ENCODE results near the gene GALNT10. TPM values are rescaled to one million over a fixed set of nuclear protein-coding genes. Genes with fewer than 3 reads are reported as not detected.

The GALNT10 gene
- total and polyA plus RNA-seq, 2 of the 8 experiments (the other 6 are each of a cell fraction or from before 2014, with no cell fraction given) = 4.6 to 15.5 TPM

GRCh38 chr5:154470137-154470536, 279.6 kb downstream of the GALNT10 start:
- H3K14ac ChIP-seq (ENCODE audit: insufficient read length) = no peak overlapping the region
- no peak overlapping the region for H3K9ac ChIP-seq (replicated peaks in 1 of 4; ENCODE audit: extremely low read depth in 1 of 4, low read depth in 3 of 4, low read length in 3 of 4)
- H3K18ac ChIP-seq (ENCODE audit: extremely low read depth, low read length) = no peak overlapping the region
- CTCF ChIA-PET (ENCODE audit: partially characterized antibody) = interaction anchor here (0.8 to 16.1 kb wide), 6 partner anchors 14 to 141 kb away, joined by 3 to 273 read pairs (median 48); no protein-coding TSS in a partner anchor
- no peak overlapping the region for H3K56ac ChIP-seq (replicated peaks; ENCODE audit: insufficient read length, low read depth, low read length)
- H3K4me3 ChIP-seq (ENCODE audit: extremely low read depth in 1 of 4, insufficient read depth in 2 of 4, low read depth in 3 of 4, low read length in 4 of 4) = no peak overlapping the region
- no peaks in the 10 kb centered on the region for H3K79me2 ChIP-seq (ENCODE audit: control insufficient read depth in 1 of 2, insufficient read depth in 2 of 2, low read length in 2 of 2)
- no peak overlapping the region for H2AFZ ChIP-seq (ENCODE audit: low read length)
- H3K4ac ChIP-seq (replicated peaks; ENCODE audit: insufficient read length, low read depth, low read length) = no peak overlapping the region
- no peak overlapping the region for H2AK5ac ChIP-seq (ENCODE audit: low read depth, low read length)
- H2BK15ac ChIP-seq (ENCODE audit: low read length) = no peak overlapping the region
- H3K27me3 ChIP-seq (replicated peaks in 1 of 4; ENCODE audit: control insufficient read depth in 3 of 4, extremely low read depth in 1 of 4, insufficient read depth in 3 of 4, low read length in 3 of 4) = peaks cover 60 to 80% (median 71%) of the 10 kb centered on the region in 4 experiments
- peaks cover 3% of the 10 kb centered on the region; the same call in 1 of the 2 replicates for H3K23me2 ChIP-seq (ENCODE audit: low read depth, low read length)
- no peaks in the 10 kb centered on the region for H3K79me1 ChIP-seq (ENCODE audit: low read depth, low read length)
- no peak overlapping the region for H3K23ac ChIP-seq (ENCODE audit: insufficient read length)
- no peak overlapping the region for H3K4me2 ChIP-seq (ENCODE audit: insufficient read depth in 1 of 2, low read depth in 2 of 2, low read length in 2 of 2)
- no peak overlapping the region for H2BK120ac ChIP-seq (replicated peaks; ENCODE audit: low read depth, low read length)
- peaks cover 5 to 15% (median 6%) of the 10 kb centered on the region in 4 experiments; a peak in 6 of 7 replicates for H3K4me1 ChIP-seq (replicated peaks in 1 of 4; ENCODE audit: control insufficient read depth in 3 of 4, insufficient read depth in 4 of 4, low read length in 3 of 4)
- 57% methylated on average over 2 of the region's 2 CpGs; no CpG with 5 or more reads in 1 of the 2 experiments for WGBS, 2 experiments (ENCODE audit: extremely low coverage in 1 of 2, insufficient coverage in 1 of 2, insufficient read length in 1 of 2, insufficient replicate concordance in 2 of 2, low coverage in 1 of 2, low lambda C conversion rate in 2 of 2, missing lambda C conversion rate in 1 of 2)
- H2BK20ac ChIP-seq (ENCODE audit: low read length) = no peak overlapping the region
- H4K5ac ChIP-seq (ENCODE audit: insufficient read length, low read depth, low read length) = no peak overlapping the region
- peaks cover 11 to 16% of the 10 kb centered on the region in 2 experiments for H4K20me1 ChIP-seq (replicated peaks in 1 of 2; ENCODE audit: control insufficient read depth in 1 of 2, insufficient read depth in 2 of 2, low read length in 2 of 2)
- no peaks in the 10 kb centered on the region for H3K9me3 ChIP-seq (ENCODE audit: insufficient read depth in 2 of 2, low read depth in 1 of 2, low read length in 1 of 2)
- H4K8ac ChIP-seq (ENCODE audit: extremely low read depth, insufficient read depth, low read length) = no peak overlapping the region
- H4K91ac ChIP-seq (replicated peaks; ENCODE audit: insufficient read length, low read length) = no peak overlapping the region
- no peak overlapping the region for H2BK12ac ChIP-seq (ENCODE audit: low read depth, low read length)
- no peak overlapping the region for H2BK5ac ChIP-seq (ENCODE audit: low read depth, low read length)
- H3K36me3 ChIP-seq (ENCODE audit: control insufficient read depth in 2 of 4, insufficient read depth in 4 of 4, low read length in 3 of 4) = no peaks in the 10 kb centered on the region
- FAIRE-seq = no peak
- H3K27ac ChIP-seq (ENCODE audit: low read depth, low read length) = no peak overlapping the region
- POLR2A ChIA-PET (ENCODE audit: partially characterized antibody) = interaction anchor here (2.1 kb wide), 1 partner anchor 141 kb away, joined by 5 read pairs; no protein-coding TSS in a partner anchor
- DNase-seq (ENCODE audit: low read depth in 1 of 2, low spot score in 2 of 2) = no peak
- TF ChIP-seq BACH1 (IDR thresholded peaks at IDR 0.05; ENCODE audit: low read length) = no peak
- no peak for TF ChIP-seq RFX5 (IDR thresholded peaks at IDR 0.05; ENCODE audit: borderline replicate concordance, low read depth, low read length)
